Loucy (cell line): ENCODE results near the gene SMDT1.

ENCODE experiments used
- H2AFZ ChIP-seq: fragments of 200-600 bp; sonication (generic); 2 replicates; pipeline ENCODE4 v1.6.0; 2016; ENCODE audit warnings: antibody characterized with exemption, mild to moderate bottlenecking, low read length, moderate library complexity
- H3F3A ChIP-seq: fragments of 200-600 bp; 2 replicates; pipeline ENCODE4 v1.6.0; 2016; ENCODE audit warnings: antibody characterized with exemption, low read depth, mild to moderate bottlenecking
- H3K27me3 ChIP-seq: fragments of 200-600 bp; sonication (generic); 2 replicates; pipeline ENCODE4 v1.6.1; 2014; ENCODE audit warnings: low read length, mild to moderate bottlenecking; ENCODE audit not compliant: insufficient read depth, poor library complexity, severe bottlenecking
- H3K36me3 ChIP-seq: fragments of 200-600 bp; sonication (generic); 2 replicates; pipeline ENCODE4 v1.6.1; 2016; ENCODE audit warnings: low read length; ENCODE audit not compliant: insufficient read depth
- H3K4me1 ChIP-seq: fragments of 200-600 bp; sonication (generic); 2 replicates; pipeline ENCODE4 v1.5.1; 2014; ENCODE audit warnings: low read length, mild to moderate bottlenecking; ENCODE audit not compliant: insufficient read depth, poor library complexity, severe bottlenecking
- H3K4me2 ChIP-seq: fragments of 200-600 bp; sonication (generic); 2 replicates; pipeline ENCODE4 v1.6.0; 2014; ENCODE audit warnings: antibody characterized with exemption, low read length, low read depth, mild to moderate bottlenecking; ENCODE audit not compliant: poor library complexity, severe bottlenecking
- H3K4me3 ChIP-seq: fragments of 200-600 bp; sonication (generic); 2 replicates; pipeline ENCODE4 v1.5.1; 2014; ENCODE audit warnings: low read length, mild to moderate bottlenecking, mixed read lengths; ENCODE audit not compliant: poor library complexity, severe bottlenecking
- H3K79me2 ChIP-seq: fragments of 200-600 bp; sonication (generic); 2 replicates; pipeline ENCODE4 v1.6.1; 2014; ENCODE audit warnings: low read length; ENCODE audit not compliant: insufficient read depth
- H3K9ac ChIP-seq: fragments of 200-600 bp; sonication (generic); 2 replicates; pipeline ENCODE4 v1.6.0; 2014; ENCODE audit warnings: mild to moderate bottlenecking, low read depth, low read length, moderate library complexity; ENCODE audit not compliant: poor library complexity, severe bottlenecking
- H3K9me2 ChIP-seq: fragments of 200-600 bp; sonication (generic); replicated peaks from 2 replicates; pipeline ENCODE4 v1.6.1; 2016; ENCODE audit warnings: low read depth, low read length, mixed read lengths
- H3K9me3 ChIP-seq: fragments of 200-600 bp; sonication (generic); 2 replicates; pipeline ENCODE4 v1.6.1; 2014; ENCODE audit warnings: mild to moderate bottlenecking, antibody characterized with exemption, low read length, low read depth; ENCODE audit not compliant: insufficient read depth
- H4K20me1 ChIP-seq: fragments of 200-600 bp; sonication (generic); 2 replicates; pipeline ENCODE4 v1.6.0; 2014; ENCODE audit warnings: antibody characterized with exemption, low read length, mild to moderate bottlenecking; ENCODE audit not compliant: insufficient read depth, poor library complexity, severe bottlenecking
- CTCF ChIP-seq: fragments of 200-600 bp; sonication (generic); conservative IDR thresholded peaks from 2 replicates; pipeline ENCODE4 v1.5.1; 2014; ENCODE audit warnings: mild to moderate bottlenecking, antibody characterized with exemption, low read length
- EZH2phosphoT487 ChIP-seq: fragments of 200-600 bp; IDR thresholded peaks from 2 replicates; pipeline ENCODE4 v1.6.1; 2018; ENCODE audit warnings: antibody characterized with exemption, mild to moderate bottlenecking, moderate library complexity, borderline replicate concordance

SMDT1 gene

GRCh38 chr22:42073621-42074041 is 5.9 kb upstream of the SMDT1 start:
- peaks cover 7% of the 10 kb centered on the region; the same call in 1 of the 2 replicates for H3K79me2 ChIP-seq
- no peaks in the 10 kb centered on the region for H3F3A ChIP-seq
- no peak overlapping the region for H3K4me2 ChIP-seq
- no peaks in the 10 kb centered on the region for H3K9me3 ChIP-seq
- no peak overlapping the region for H3K4me3 ChIP-seq
- H4K20me1 ChIP-seq = no peaks in the 10 kb centered on the region
- TF ChIP-seq CTCF (no peak), EZH2phosphoT487 (no peak)
- H3K36me3 ChIP-seq = no peaks in the 10 kb centered on the region
- no peak overlapping the region for H2AFZ ChIP-seq
- no peaks in the 10 kb centered on the region for H3K9me2 ChIP-seq
- no peaks in the 10 kb centered on the region for H3K27me3 ChIP-seq
- no peak overlapping the region for H3K9ac ChIP-seq
- peaks cover 12% of the 10 kb centered on the region for H3K4me1 ChIP-seq

GRCh38 chr22:42074132-42074811 is 5.2 kb upstream of the SMDT1 start, which contains the start of gene PHETA2:
Gene PHETA2, plus strand, starts transcription at chr22:42074248. Its CDS starts 3,046 bp downstream, at chr22:42077294.
- Histone ChIP-seq H3K27me3 (no peaks in the 10 kb centered on the region), H3K36me3 (no peaks in the 10 kb centered on the region), H3K9ac (no peak within 1 kb of the TSS), H4K20me1 (no peaks in the 10 kb centered on the region), H2AFZ (no peak within 1 kb of the TSS), H3F3A (no peaks in the 10 kb centered on the region), H3K9me2 (no peaks in the 10 kb centered on the region), H3K9me3 (no peaks in the 10 kb centered on the region), H3K4me3 (no peak within 1 kb of the TSS), H3K79me2 (peaks cover 7% of the 10 kb centered on the region; the same call in 1 of the 2 replicates), H3K4me2 (no peak within 1 kb of the TSS), H3K4me1 (peaks cover 18% of the 10 kb centered on the region)
- TF ChIP-seq CTCF (no peak), EZH2phosphoT487 (no peak)

GRCh38 chr22:42074846-42075676 is 4.4 kb upstream of the SMDT1 start:
- no peak overlapping the region for H2AFZ ChIP-seq
- no peak overlapping the region for H3K4me2 ChIP-seq
- H3K27me3 ChIP-seq = no peaks in the 10 kb centered on the region
- H3K79me2 ChIP-seq = peaks cover 3% of the 10 kb centered on the region
- H3K9me2 ChIP-seq = no peaks in the 10 kb centered on the region
- H3K36me3 ChIP-seq = no peaks in the 10 kb centered on the region
- no peak overlapping the region for H3K4me3 ChIP-seq
- TF ChIP-seq CTCF (no peak), EZH2phosphoT487 (no peak)
- no peaks in the 10 kb centered on the region for H3K9me3 ChIP-seq
- no peaks in the 10 kb centered on the region for H4K20me1 ChIP-seq
- H3K4me1 ChIP-seq = peaks cover 12% of the 10 kb centered on the region
- no peaks in the 10 kb centered on the region for H3F3A ChIP-seq
- no peak overlapping the region for H3K9ac ChIP-seq
